Epithelial cell of proximal tubule (primary cell): ENCODE measurements around the gene CEMIP2. TPM values are rescaled to one million over a fixed set of nuclear protein-coding genes. Genes with fewer than 3 reads are reported as not detected.

ENCODE experiments used
- DNase-seq: peaks from one replicate; pipeline ENCODE4 v3.0.0-alpha.2; 2011; ENCODE audit warnings: low read depth
- H3K4me3 ChIP-seq: 2 replicates; pipeline ENCODE4 v1.5.1; 2011; ENCODE audit warnings: low read depth, mild to moderate bottlenecking, low read length
- CTCF ChIP-seq: conservative IDR thresholded peaks from 2 replicates; pipeline ENCODE4 v1.5.1; 2012; ENCODE audit warnings: low read depth, mild to moderate bottlenecking, low read length
- total RNA-seq: library from RNA; depleted of rRNA; stranded (reverse); fragments of >200 nt; gene quantifications from 2 replicates; pipeline ENCODE4 v1.2.3, GENCODE V29; 2015

The CEMIP2 gene
- total RNA-seq, 1 donor from 2014 or later, result 58.8 TPM

GRCh38 chr9:71656496-71656895, 111.8 kb downstream of the CEMIP2 start:
- no peak for DNase-seq
- no peak overlapping the region for H3K4me3 ChIP-seq
- no peak for TF ChIP-seq CTCF

GRCh38 chr9:71655778-71656177, 112.5 kb downstream of the CEMIP2 start:
- no peak for DNase-seq
- TF ChIP-seq CTCF, result no peak
- H3K4me3 ChIP-seq, result no peak overlapping the region

GRCh38 chr9:71655141-71655540, 113.2 kb downstream of the CEMIP2 start:
- no peak for TF ChIP-seq CTCF

GRCh38 chr9:71652480-71652879, 115.8 kb downstream of the CEMIP2 start:
- no peak for DNase-seq
- H3K4me3 ChIP-seq, result no peak overlapping the region
- no peak for TF ChIP-seq CTCF

More at GRCh38 chr9:71655141-71655540, 113.2 kb downstream of the CEMIP2 start:
- H3K4me3 ChIP-seq, result no peak overlapping the region
- DNase-seq, result no peak

GRCh38 chr9:71648453-71648852, 119.9 kb downstream of the CEMIP2 start:
- no peak overlapping the region for H3K4me3 ChIP-seq
- TF ChIP-seq CTCF, result no peak
- no peak for DNase-seq

- DNase-seq, result peak; percentile 3
- TF ChIP-seq CTCF, result no peak
- H3K4me3 ChIP-seq, result no peak overlapping the region
These were observed 121.2 kb downstream of the CEMIP2 start for GRCh38 chr9:71647094-71647591.

GRCh38 chr9:71646131-71646530, 122.2 kb downstream of the CEMIP2 start:
- no peak overlapping the region for H3K4me3 ChIP-seq
- no peak for DNase-seq
- TF ChIP-seq CTCF, result no peak
